ENCODE results near the gene GSS. TPM values are rescaled to one million over a fixed set of nuclear protein-coding genes. Genes with fewer than 3 reads are reported as not detected.

The GSS gene
- total RNA-seq, 1 donor from 2014 or later: 49.1 TPM

DNA sequence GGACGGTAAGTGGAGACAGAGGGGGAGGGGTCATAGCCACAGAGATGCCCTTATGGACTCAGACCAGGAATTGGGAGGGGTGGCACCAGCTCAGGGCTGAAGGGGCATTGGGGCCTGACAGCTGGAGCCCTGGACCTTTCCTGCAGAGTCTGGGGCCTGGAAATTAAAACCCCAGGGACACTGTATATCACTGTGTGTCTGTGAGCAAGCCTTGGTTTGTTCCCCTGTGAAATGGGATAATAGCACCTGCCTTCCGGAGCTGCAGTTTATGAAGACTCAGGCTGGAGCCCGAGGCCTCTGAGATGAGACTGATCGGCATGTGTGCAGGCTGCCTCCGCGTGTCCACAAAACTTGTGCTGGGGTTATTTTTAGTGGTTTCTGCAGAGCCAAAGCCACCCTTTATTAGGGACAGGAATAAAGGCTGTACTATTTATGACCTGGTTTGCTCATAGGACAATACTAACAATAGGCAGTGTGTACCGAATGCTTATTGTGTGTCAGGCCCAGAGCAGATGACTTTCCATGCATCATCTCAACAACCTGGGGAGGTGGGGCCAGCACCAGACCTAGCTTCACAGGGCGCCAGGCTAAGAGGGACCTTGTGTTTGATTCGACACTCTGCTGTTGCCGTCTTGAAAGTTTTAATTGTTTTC is 22.6 kb upstream of the GSS start:
- DNase-seq (ENCODE audit: low read depth, low spot score): no peak

DNA sequence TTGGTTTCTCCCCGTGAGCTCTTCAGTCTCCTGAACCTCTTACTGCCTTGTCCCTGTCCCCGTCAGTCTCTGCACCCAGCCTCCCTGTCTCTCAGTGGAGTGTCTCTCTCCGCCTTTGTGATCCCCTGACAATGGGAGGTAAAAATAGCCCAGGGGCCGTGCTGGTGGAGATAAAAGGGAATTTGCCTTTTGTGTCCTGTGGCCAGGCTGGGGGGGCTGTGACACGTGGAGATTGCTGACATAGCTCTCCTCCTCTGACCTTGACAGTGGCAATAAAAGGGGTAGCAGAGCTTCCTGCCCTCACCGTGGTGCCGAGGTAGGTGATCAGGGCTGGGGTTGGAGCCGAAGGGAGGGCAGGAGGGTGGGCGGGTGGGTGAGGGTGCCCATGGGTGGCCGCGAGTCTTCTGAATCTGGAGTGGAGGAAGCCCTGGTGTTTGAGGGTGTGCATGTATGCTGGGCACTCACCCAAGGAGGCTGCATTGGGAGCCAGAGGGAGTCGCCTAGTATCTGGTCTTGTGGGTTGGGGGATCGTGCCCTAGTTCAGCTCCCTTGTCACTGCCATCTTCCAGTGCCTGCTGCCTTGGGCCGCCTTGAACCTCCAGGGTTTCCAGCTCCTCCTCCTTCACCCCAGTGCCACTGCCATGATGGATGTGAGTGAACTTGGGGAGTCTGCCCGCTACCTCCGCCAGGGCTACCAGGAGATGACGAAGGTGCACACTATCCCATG is 21.9 kb upstream of the GSS start:
- no peak for DNase-seq (ENCODE audit: low read depth, low spot score)

DNA sequence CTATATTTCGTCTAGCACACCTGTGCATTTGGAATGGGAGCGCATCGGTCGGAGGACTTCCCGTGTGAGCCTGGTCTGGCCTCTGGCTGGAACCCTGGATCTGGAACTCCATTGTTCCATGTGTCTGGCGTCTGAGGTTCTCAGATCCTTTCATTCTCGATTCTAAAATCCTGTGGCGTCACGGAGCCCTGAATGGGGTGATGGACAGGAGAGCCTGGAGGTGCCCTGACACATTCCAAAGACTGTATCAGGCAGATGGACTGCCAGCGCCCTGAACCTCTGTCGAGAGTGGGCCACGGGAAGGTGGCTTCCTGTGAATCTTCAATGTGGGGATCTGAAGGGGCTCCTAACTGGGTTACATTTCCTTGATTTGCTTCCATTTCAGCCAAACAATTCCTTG is 20.7 kb upstream of the GSS start:
- DNase-seq (ENCODE audit: low read depth, low spot score): no peak

DNA sequence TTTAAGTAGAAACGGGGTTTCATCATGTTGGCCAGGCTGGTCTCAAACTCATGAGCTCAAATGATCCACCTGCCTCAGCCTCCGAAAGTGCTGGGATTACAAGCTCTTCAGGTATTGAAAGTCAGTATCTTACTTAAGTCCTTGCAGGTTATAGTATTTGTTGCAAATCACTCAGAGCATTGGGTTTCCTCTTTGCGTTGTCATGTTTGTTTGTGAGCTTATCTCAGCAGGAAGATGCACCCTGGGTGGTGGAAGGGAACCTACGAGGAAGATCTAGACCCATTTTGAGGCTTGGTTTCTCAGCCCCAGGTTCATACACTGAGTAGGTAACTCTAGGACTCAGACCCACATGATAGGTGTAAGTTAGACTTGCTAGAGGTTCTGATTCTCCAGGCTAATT is 18.6 kb upstream of the GSS start:
- DNase-seq (ENCODE audit: low read depth, low spot score): no peak

DNA sequence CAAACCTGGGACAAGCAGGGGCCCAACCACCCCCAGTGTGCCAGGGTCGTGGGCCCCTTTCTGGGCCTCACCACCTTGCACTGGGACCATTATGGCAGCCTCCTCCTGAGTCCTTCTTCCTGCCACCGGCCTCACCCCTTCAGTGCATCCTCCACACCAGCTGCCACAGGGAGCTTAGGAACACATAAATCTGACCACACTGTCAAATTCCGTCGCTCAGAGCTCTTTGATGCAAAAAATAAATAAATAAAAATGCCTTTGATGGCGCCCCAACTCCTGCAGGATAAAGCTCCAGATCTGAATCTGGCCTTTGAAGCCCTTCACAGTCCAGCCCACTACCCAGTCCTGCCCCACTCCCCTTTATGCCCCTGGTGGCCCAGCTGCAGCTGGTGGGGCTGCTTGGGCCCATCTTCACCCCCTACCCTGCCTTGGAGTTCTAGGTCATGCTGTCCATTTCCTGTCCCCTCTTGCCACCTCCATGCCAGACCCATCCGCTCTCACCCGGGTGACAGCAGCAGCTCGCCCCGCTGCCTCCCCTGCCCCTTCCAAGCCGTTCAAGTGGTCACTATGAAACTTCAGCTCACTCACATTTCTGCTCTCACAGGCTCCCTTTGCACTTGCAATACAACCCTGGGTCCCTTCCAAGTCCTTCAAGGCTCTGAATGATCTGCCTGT is 16.1 kb upstream of the GSS start:
- DNase-seq (ENCODE audit: low read depth, low spot score): no peak

DNA sequence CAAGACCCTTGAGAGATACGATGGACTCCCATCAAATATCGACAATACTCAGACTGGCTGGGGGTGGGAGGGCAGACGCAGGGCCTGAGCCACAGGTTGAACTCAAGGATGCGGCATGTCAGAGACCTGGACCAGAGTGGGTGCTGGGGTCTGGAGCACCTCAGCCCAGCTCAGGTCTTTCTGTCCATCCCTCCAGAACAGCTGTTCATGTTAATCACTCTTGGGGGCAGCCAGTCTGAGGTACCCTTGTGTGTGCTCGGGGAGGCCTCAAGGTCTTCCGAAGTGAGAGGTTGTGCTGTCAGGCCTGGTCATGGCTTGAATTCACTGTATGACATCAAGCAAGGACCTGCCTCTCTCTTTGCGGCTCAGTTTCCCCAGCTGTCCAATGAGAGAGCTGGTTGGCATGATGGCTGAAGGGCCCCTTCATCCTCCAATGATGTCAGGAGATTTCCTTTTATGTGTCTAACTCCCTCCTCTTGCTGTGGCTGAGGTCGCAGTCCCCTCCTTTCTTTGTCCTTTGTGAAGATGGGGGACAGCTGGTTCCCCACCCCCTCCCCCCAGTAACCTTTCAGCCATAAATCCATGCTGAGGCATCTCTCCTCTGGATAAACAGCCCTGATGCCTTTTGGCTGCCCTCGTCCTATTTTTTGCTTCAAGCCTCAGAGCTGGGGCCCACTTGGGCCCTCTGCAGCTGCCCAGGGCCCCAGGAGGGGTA is 15.4 kb upstream of the GSS start:
- DNase-seq (ENCODE audit: low read depth, low spot score): no peak

DNA sequence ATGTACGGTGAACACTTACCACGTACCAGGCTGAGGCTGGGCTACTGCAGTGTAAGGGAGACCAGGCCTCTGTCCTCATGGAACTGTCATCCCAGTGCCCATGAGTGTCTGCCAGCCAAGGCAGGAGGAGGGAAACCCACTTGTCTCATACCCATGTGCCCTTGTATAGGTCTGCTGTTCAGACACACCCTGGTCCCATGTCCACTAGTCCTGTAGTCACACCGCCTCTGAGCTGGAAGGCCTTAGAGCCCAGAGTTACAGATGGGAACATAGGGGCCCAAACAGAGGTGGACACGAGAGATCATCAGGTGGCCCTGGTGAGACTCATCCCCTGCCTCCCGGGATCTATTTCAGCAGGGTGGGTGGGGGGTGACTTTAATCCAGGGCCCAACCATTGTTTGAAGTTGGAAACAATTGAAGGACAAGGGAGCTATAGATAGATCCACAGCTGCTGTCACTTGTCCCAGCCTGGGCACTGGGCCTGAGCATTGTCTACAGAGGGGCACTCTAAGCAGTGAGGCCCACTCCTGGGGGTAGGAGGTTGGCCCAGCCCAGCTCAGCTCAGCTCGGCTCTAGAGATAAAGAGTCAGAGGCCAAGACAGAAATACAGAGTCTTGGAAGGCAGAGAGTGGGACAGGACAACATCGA is 14.7 kb upstream of the GSS start:
- no peak for DNase-seq (ENCODE audit: low read depth, low spot score)

DNA sequence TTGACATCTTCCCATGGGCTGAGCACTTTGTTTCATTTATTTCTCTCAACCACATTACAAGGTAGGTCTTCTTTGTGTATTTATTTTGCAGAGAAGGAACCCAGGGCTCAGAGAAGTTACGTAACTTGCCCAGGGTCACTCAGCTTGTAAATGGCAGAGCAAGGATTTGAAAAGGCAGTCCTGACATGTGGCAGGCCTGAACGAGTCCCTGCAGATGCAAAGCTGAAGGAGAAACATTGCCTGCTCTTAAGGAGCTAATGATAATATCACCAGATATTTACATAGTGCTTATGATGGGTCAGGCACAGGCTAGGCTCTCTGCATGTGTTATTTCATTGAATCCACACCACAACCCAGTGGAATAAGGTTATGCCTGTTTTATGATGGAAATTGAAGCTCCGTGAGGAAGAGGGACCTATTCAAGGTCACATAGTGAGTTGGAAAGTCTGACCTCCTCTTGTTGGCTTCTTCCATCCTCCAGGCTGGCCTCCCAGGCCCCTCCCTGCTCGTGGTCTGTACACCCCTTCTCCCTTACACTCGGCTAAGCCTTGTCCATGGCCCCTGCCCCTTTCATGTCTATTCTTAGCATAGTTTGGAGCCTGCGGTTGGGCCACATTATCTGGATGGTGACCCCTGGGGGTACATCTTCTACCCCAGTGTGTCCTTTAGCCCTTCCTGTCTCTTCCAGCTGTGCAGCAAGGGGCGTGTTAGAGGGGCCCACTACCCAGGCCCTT is 12.6 kb upstream of the GSS start:
- no peak for DNase-seq (ENCODE audit: low read depth, low spot score)

DNA sequence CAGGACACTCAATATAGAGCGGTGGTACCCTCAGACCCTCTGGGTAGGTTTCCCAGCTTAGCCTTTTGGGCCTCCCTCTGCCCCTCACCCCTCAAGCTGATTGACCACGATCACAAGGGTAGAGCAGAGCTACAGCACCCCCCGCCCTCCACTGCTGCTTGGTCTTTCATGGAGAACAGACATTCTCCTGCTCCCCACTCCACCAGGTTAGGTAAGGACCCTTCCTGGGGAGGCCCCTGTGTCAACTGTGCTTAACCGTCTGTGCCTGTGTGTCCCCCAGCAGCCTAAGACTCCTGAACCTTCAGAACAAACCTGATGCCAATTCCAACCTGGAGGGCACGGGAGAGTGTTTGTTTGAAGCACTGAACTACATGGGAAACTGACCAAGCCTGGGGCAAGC is 11.8 kb upstream of the GSS start:
- DNase-seq (ENCODE audit: low read depth, low spot score): no peak

DNA sequence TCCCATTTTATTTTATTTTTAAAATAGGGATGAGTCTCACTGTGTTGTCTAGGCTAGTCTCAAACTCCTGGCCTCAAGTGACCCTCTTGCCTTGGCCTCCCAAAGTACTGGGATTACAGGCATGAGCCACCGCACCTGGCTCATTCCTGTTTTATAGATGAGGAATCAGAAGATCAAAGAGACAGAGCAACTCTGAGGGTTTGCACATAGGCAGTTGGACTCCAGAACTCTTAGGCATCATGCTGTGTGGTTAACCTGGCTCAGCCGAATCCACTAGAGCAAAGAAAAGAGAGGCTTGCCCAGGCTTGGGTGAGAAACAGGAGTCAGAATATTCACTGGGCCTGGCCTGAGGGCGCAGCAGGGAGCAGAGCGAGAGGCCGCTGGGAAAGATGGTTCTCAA is 9.4 kb upstream of the GSS start:
- no peak for DNase-seq (ENCODE audit: low read depth, low spot score)

DNA sequence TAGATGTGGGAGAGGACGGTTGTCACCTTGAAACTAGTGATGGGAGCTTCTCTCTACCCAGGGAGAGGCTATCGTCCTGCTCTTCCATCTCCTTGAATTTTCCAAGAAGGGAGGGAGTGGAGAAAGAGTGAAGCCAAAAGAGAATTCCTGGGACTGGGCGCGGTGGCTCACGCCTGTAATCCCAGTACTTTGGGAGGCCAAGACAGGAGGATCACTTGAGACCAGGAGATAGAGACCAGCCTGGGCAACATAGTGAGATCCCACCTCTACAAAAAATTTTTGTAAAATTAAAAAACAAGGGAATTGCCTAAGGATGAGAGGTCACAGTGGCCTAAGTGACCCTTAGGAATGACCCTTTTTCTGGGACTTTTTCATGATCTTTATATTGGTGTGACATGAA is 8.9 kb upstream of the GSS start:
- no peak for DNase-seq (ENCODE audit: low read depth, low spot score)

DNA sequence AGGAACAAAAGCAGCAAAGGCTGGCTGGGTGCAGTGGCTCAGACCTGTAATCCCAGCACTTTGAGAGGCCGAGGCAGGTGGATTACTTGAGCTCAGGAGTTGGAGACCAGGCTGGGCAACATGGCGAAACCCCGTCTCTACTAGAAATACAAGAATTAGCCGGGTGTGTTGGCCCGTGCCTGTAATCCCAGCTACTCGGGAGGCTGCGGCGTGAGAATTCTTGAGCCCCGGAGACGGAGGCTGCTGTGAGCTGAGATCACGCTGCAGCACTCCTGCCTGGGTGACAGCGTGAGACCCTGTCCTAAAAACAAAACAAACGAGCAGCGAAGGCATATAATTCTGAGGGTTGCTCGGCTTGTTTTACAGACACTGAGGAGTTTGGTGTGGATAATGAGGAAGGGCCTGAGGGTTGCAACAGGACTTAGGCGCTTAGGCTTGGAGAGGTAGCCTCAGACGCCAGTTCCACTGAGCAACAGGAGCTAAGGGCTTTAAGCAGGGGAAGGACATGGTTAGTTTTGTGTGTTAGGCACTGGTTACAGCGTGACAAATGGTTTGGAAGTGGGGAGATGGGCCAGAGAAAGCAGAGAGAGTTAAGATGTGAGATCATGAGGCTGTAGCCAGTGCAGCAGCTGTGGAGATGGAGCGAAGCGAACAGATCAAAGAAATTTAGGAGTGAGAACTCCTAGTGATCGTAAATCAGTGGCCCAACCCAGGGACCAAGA is 1.3 kb upstream of the GSS start:
- no peak for DNase-seq (ENCODE audit: low read depth, low spot score)

DNA sequence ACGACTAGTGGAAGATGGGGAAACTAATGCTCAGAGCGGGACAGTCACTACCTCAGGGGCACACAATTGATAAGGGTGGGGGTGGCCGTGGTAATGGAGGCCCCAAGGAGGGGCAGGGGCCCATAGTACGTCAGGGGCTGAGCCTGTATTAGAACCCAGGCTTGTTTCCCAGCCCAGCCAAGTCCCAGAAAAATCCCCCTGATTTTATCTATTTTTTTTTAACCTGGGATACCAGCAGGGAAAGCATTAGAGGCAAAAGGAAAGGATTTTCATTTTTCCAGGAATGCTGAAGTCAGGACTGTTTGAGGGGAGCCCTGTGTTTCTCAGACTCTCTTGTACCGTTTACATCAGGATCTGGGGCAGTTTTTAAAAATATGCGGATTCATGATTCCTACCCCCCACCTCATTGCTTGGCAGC is 444 bp upstream of the GSS start:
- no peak for DNase-seq (ENCODE audit: low read depth, low spot score)

DNA sequence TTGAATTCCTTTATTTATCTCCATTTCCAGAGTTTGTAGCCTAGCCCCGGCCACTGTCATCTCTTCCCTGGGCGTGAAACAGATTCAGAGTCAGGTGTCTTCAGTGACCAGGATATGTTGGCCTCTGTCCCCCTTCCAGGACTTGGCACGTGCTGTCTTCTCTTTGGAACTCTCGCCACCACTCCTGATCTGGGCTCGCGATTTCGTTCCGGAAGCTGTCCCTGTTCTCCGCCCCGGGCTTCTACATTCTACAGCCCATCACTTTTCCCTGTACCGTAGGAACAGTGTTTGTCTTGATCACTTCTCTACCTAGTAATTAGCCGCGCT is 739 bp downstream of the GSS start:
- DNase-seq (ENCODE audit: low read depth, low spot score): no peak

DNA sequence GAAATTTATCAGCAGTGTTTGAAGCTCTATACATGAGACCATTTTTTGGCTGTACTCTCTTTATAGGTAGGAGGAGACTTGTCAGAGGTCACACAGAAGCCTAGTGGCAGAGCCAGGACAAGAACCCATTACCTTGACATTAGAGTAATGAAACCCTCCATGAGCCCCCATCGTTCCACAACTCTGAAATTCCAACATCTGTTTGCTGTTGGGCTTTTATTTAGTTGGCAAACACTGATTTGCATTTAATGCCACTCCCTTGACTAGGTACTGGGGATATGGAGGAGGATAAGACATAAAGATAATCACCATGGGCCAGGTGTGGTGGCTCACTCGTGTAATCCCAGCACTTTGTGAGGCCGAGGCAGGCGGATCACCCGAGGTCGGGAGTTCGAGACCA is 1.6 kb downstream of the GSS start:
- no peak for DNase-seq (ENCODE audit: low read depth, low spot score)

DNA sequence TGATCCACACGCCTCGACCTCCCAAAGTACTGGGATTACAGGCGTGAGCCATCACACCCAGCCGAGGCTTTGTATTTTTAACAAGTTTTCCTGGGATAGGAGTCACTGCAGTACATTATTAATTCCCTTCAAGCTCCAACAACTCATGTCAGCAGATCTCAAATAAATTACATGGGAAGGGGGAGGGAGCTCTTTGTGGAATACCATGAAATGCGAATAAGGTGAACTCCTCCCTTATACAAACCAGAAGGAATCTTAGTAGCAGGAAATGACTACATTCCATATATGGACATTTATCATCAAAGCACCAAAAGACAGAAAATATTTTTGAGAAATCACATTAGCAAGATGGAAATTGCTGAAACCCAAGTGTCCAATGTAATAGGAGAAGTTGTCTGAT is 2.9 kb downstream of the GSS start:
- no peak for DNase-seq (ENCODE audit: low read depth, low spot score)

DNA sequence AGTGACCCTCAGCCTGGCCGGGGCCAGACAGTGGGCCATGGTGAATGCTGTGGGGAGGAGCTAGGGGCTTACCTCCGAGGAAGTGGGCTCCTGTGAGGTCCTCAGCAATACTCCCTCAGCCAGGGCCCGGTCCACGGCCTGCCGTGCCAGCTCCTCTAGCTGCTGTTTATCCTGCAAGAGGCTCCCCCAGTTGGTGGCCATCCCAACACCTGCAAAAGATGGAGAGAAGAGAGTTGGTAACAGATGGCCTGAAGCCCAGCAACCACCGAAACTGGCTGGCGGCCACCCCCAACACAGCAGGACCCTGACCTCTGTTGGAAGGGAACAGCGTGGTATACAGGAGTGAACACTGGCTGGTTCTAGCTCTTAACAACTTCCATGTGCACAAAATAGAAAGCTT is 4.0 kb downstream of the GSS start:
- no peak for DNase-seq (ENCODE audit: low read depth, low spot score)

DNA sequence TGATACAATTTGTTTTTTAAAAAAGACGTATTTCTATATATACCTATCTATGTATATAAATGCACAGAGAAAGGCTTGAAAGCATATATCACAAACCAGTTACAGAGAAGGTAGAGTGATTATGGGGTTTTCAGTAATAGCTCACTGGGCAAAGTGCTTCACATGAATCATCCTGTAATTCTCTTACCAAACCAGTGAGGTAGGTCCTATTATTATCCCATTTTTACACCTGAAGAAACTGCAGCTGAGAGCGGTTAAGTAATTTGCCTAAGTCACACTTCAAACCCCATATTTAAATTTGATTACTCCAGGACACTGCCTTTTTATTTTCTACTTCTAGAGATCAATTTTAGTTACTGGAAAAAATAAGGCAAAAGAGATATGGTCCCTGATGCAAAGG is 4.4 kb downstream of the GSS start:
- no peak for DNase-seq (ENCODE audit: low read depth, low spot score)

DNA sequence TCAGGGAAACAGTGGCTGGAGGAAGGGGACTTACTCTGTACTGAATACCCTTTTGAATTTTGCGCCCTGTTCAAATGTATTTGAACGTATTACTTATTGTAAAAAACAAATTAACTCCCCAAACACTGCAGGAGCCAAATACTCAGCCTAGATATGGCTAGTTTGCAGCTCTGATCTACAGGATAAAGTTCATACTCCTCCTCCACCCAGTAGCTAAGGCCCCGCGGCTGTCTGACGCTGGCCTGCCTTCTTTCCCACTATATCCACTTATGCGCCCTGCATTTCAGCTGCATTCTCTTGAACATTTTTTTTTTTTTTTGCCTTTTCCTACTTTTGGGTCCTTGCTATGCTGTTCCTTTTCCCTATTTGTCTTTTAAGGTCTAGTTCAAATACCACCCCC is 6.5 kb downstream of the GSS start:
- no peak for DNase-seq (ENCODE audit: low read depth, low spot score)

DNA sequence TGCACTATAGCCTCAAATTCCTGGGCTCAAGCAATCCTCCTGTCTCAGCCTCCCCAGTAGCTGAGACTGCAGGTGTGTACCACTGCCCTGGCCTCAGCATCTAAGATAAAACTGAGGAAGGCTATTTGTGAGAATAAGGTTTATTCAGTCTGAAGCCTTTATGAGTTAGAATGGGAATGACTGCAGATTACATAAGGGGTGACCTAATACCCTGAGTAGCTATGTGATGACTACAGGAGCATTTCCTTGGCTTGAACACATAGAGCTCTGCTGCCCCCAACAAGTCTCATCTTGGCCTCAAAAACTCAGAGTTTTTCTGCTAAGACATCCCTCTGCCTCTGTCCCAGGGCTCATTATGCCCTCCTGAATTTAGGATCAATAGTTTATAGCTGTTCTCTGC is 7.6 kb downstream of the GSS start:
- no peak for DNase-seq (ENCODE audit: low read depth, low spot score)

DNA sequence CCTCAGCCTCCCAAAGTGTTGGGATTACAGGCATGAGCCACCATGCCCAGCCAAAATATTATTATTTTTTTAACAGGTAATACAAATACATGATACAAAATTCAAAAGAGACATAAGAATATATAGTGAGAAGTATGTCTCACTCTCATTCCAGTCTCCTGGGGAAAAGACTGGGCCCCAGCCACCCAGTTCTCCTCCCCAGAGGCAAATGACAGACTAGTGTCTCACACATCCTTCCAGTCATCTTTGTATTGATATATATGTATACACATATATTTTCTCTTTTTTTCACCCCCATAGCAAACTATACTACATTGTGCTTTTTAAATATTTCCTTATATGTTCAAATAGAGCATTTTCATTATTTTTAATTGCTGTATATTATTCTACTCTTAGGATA is 8.3 kb downstream of the GSS start:
- no peak for DNase-seq (ENCODE audit: low read depth, low spot score)

Data from pulmonary artery endothelial cell (primary cell).